ENCODE results near the gene PTPRR. TPM values are rescaled to one million over a fixed set of nuclear protein-coding genes. Genes with fewer than 3 reads are reported as not detected.

The PTPRR gene
- total RNA-seq, 2 donors from 2014 or later: 0.33 to 0.78 TPM

GRCh38 chr12:70686907-70687306 is 233.6 kb downstream of the PTPRR start:
- intact Hi-C loops (cut with DNase I): no loop called here
- Histone ChIP-seq H3K36me3 (replicated peaks in 1 of 2; ENCODE audit: insufficient read depth in 1 of 2, low read depth in 2 of 2) (no peaks in the 10 kb centered on the region), H3K4me3 (no peak overlapping the region), H3K9me3 (no peaks in the 10 kb centered on the region), H3K4me1 (no peaks in the 10 kb centered on the region), H3K27me3 (no peaks in the 10 kb centered on the region), H3K27ac (no peak overlapping the region)
- DNase-seq (no peak), ATAC-seq (no peak)
- TF ChIP-seq POLR2A (IDR thresholded peaks at IDR 0.05) (no peak), CTCF (IDR thresholded peaks at IDR 0.05) (no peak)
- 30 to 38% methylated on average over 1 of the region's 1 CpG for WGBS, 2 donors

- intact Hi-C loops (cut with DNase I): no loop called here
- ATAC-seq: no peak
- 83 to 85% methylated on average over 2 of the region's 2 CpGs for WGBS, 2 donors
- H3K27ac ChIP-seq: no peak overlapping the region
- H3K36me3 ChIP-seq (replicated peaks in 1 of 2; ENCODE audit: insufficient read depth in 1 of 2, low read depth in 2 of 2): no peaks in the 10 kb centered on the region
- TF ChIP-seq POLR2A (IDR thresholded peaks at IDR 0.05): no peak
- TF ChIP-seq CTCF (IDR thresholded peaks at IDR 0.05): no peak
- H3K4me3 ChIP-seq: no peak overlapping the region
- no peak for DNase-seq
- H3K9me3 ChIP-seq: no peaks in the 10 kb centered on the region
- no peaks in the 10 kb centered on the region for H3K4me1 ChIP-seq
- H3K27me3 ChIP-seq: no peaks in the 10 kb centered on the region
These were observed 234.2 kb downstream of the PTPRR start for GRCh38 chr12:70686299-70686698.

- H3K27ac ChIP-seq: no peak overlapping the region
- no peaks in the 10 kb centered on the region for H3K27me3 ChIP-seq
- whole genome bisulfite sequencing, 2 donors: 67 to 71% methylated on average over 3 of the region's 3 CpGs
- H3K36me3 ChIP-seq (replicated peaks in 1 of 2; ENCODE audit: insufficient read depth in 1 of 2, low read depth in 2 of 2): no peaks in the 10 kb centered on the region
- intact Hi-C loops (cut with DNase I): no loop called here
- ATAC-seq: no peak
- TF ChIP-seq POLR2A (IDR thresholded peaks at IDR 0.05): no peak
- TF ChIP-seq CTCF (IDR thresholded peaks at IDR 0.05): no peak
- no peak for DNase-seq
- no peaks in the 10 kb centered on the region for H3K4me1 ChIP-seq
- no peaks in the 10 kb centered on the region for H3K9me3 ChIP-seq
- no peak overlapping the region for H3K4me3 ChIP-seq
These were observed 236.6 kb downstream of the PTPRR start for GRCh38 chr12:70683976-70684375.

- no peak for ATAC-seq
- no peak for DNase-seq
- Histone ChIP-seq H3K27ac (no peak overlapping the region), H3K4me1 (no peaks in the 10 kb centered on the region), H3K36me3 (replicated peaks in 1 of 2; ENCODE audit: insufficient read depth in 1 of 2, low read depth in 2 of 2) (no peaks in the 10 kb centered on the region), H3K4me3 (no peak overlapping the region), H3K9me3 (no peaks in the 10 kb centered on the region), H3K27me3 (no peaks in the 10 kb centered on the region)
- intact Hi-C loops (cut with DNase I): no loop called here
- TF ChIP-seq CTCF (IDR thresholded peaks at IDR 0.05): no peak
- no peak for TF ChIP-seq POLR2A (IDR thresholded peaks at IDR 0.05)
- WGBS, 2 donors: 73 to 77% methylated on average over 4 to 5 of the region's 5 CpGs
These were observed 248.8 kb downstream of the PTPRR start for GRCh38 chr12:70671698-70672097.

- DNase-seq (no peak), ATAC-seq (no peak)
- H3K9me3 ChIP-seq: no peaks in the 10 kb centered on the region
- H3K27me3 ChIP-seq: no peaks in the 10 kb centered on the region
- TF ChIP-seq POLR2A (IDR thresholded peaks at IDR 0.05) (no peak), CTCF (IDR thresholded peaks at IDR 0.05) (no peak)
- intact Hi-C loops (cut with DNase I): no loop called here
- H3K36me3 ChIP-seq (replicated peaks in 1 of 2; ENCODE audit: insufficient read depth in 1 of 2, low read depth in 2 of 2): no peaks in the 10 kb centered on the region
- 56 to 72% methylated on average over 3 of the region's 3 CpGs for WGBS, 2 donors
- no peak overlapping the region for H3K27ac ChIP-seq
- H3K4me3 ChIP-seq: no peak overlapping the region
- no peaks in the 10 kb centered on the region for H3K4me1 ChIP-seq
These were observed 249.6 kb downstream of the PTPRR start for GRCh38 chr12:70670948-70671347.

All from body of pancreas (tissue), 4 donors.